ENCODE data around the gene PKNOX1. TPM values are rescaled to one million over a fixed set of nuclear protein-coding genes. Genes with fewer than 3 reads are reported as not detected.
"Not testable (repeated sequence)": the region's sequence is repeated elsewhere in the genome, so short reads cannot be mapped to it uniquely, and the experiment has no call there.

The PKNOX1 gene
- total RNA-seq, 4 donors from 2014 or later, result 4.9 to 13.8 (median 8.8) TPM

GRCh38 chr21:43001316-43001715 is 27.0 kb downstream of the PKNOX1 start:
- no peak for DNase-seq (ENCODE audit: low spot score in 2 of 2)
- WGBS, 2 donors, result 18 to 20% methylated on average over 4 of the region's 4 CpGs
- no peak for TF ChIP-seq CTCF (IDR thresholded peaks at IDR 0.05)
- no peak for TF ChIP-seq POLR2A (IDR thresholded peaks at IDR 0.05)
- intact Hi-C loops (cut with DNase I; ENCODE audit: low total_unique reads), result no loop called here
- no peak overlapping the region for H3K4me3 ChIP-seq (ENCODE audit: low read depth, poor library complexity, severe bottlenecking)

GRCh38 chr21:43004926-43005325 is 30.6 kb downstream of the PKNOX1 start:
- H3K4me3 ChIP-seq (ENCODE audit: low read depth, poor library complexity, severe bottlenecking), result no peak overlapping the region
- no peak for DNase-seq (ENCODE audit: low spot score in 2 of 2)
- WGBS, 2 donors, result 76 to 83% methylated on average over 8 of the region's 8 CpGs
- intact Hi-C loops (cut with DNase I; ENCODE audit: low total_unique reads), result no loop called here
- no peak for TF ChIP-seq CTCF (IDR thresholded peaks at IDR 0.05)
- no peak for TF ChIP-seq POLR2A (IDR thresholded peaks at IDR 0.05)

DNA sequence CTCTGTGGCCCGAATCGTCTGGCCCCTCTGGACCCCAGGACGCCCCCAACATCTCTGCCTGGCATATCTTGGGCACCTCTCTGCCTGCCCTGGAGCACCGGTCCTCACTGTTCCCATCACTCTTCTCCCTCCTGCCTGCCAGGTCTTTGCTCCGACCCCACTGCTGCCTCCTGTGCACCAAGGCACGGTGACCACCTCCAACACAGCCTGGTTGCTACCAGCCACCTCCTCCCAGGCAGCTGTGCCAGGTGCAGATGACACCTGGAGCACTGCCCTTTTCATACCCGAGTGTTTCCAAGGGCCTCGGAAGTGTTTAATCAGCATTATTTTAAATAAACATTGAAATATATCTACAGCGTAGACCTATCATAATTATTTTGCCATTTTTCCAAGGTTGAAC is 31.3 kb downstream of the PKNOX1 start:
- no peak for TF ChIP-seq POLR2A (IDR thresholded peaks at IDR 0.05)
- TF ChIP-seq CTCF (IDR thresholded peaks at IDR 0.05), result no peak
- DNase-seq (ENCODE audit: low spot score in 2 of 2), result no peak
- WGBS, 2 donors, result 81 to 83% methylated on average over 9 of the region's 9 CpGs
- intact Hi-C loops (cut with DNase I; ENCODE audit: low total_unique reads), result no loop called here
- H3K4me3 ChIP-seq (ENCODE audit: low read depth, poor library complexity, severe bottlenecking), result no peak overlapping the region

DNA sequence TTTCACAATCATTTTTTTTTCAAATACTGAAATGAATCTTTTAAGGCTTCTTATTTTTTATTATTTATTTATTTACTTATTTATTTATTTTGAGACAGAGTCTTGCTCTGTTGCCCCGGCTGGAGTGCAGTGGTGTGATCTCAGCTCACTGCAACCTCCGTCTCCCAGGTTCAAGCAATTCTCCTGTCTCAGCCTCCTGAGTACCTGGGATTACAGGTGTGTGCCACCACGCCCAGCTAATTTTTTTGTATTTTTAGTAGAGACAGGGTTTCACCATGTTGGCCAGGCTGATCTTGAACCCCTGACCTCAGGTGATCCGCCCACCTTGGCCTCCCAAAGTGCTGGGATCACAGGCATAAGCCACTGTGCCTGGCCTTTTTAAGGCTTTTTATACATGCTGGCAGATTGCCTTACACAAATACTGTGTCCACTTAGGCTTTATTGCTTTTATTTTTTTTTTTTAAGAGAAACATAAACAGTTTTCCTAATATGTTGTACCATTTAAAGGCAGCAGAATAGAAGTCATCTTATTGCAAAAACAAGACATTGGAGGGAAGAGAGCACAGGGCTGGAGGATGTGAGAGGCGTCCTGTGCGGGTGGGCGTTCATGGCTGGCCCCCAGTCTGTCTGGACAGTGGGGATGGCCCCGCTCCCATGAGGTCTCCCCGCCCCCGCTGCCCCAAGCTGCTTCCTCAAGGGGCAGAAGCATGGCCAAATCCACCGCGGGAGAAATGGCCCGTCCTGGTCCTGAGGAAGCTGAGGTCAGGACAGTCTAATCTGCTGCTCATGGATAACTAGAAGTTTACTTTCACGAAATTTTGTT is 31.9 kb downstream of the PKNOX1 start:
- H3K4me3 ChIP-seq (ENCODE audit: low read depth, poor library complexity, severe bottlenecking); intact Hi-C loops (cut with DNase I; ENCODE audit: low total_unique reads); DNase-seq (ENCODE audit: low spot score in 2 of 2): not testable (repeated sequence)
- WGBS, 2 donors, result 84 to 89% methylated on average over 14 of the region's 14 CpGs

DNA sequence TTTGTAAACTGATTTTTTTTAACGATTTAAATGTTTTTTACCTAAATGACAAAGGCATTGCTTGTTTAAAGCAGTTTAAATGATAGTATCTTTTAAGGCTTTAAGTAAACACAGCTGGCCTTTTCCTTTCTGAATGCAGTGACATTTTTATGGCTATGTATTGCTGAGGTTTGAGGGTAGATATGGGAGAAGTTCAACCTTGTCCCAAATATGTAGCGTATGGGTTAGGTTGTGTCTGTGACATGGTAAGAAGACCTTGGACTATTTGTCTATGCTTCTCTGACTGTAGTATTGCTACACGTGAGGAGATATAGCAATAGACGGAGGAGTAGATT is 32.5 kb downstream of the PKNOX1 start:
- DNase-seq (ENCODE audit: low spot score in 2 of 2), result no peak
- WGBS, 2 donors, result 74 to 93% methylated on average over 4 of the region's 4 CpGs
- intact Hi-C loops (cut with DNase I; ENCODE audit: low total_unique reads), result no loop called here

DNA sequence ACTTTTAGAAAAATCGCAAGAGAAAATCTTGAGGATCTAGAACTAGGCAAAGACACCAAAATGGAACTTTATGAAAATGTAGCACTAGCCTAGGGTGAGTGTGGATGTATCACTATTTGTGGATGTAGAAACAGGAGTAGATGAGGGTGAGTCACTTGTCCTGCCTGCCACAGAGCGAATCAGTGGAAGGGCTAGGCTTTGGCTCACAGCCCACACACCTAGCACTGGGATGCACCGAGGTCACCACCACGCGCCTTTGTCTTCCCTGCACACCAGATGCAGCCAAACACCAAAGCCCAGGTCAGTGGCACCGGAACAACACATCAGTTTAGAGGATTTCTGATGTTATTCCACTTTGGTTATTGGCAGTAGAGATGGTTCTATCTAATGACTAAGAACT is 38.2 kb downstream of the PKNOX1 start:
- DNase-seq (ENCODE audit: low spot score in 2 of 2), result no peak
- intact Hi-C loops (cut with DNase I; ENCODE audit: low total_unique reads), result no loop called here
- TF ChIP-seq POLR2A (IDR thresholded peaks at IDR 0.05), result no peak
- TF ChIP-seq CTCF (IDR thresholded peaks at IDR 0.05), result no peak
- 84 to 90% methylated on average over 6 of the region's 6 CpGs for WGBS, 2 donors
- H3K4me3 ChIP-seq (ENCODE audit: low read depth, poor library complexity, severe bottlenecking), result no peak overlapping the region

More for the DNA sequence above, 32.5 kb downstream of the PKNOX1 start:
- no peak overlapping the region for H3K4me3 ChIP-seq (ENCODE audit: low read depth, poor library complexity, severe bottlenecking)
- no peak for TF ChIP-seq CTCF (IDR thresholded peaks at IDR 0.05)
- TF ChIP-seq POLR2A (IDR thresholded peaks at IDR 0.05), result no peak
